ENCODE results near the gene RLN2. TPM values are rescaled to one million over a fixed set of nuclear protein-coding genes. Genes with fewer than 3 reads are reported as not detected.

Gene RLN2
- total RNA-seq = not detected in 2 replicates

GRCh38 chr9:5303840-5304795 lies at the start of gene RLN2:
TSS of gene RLN2 (minus strand) at chr9:5304716. CDS start at chr9:5304580, 136 bp downstream.

GRCh38 chr9:5338992-5339981 lies 34.8 kb upstream of the RLN2 start, which contains the start of gene RLN1:
TSS of gene RLN1 (minus strand) at chr9:5339876. CDS start at chr9:5339746, 130 bp downstream.

Other genes with a start within 250 kb of the RLN2 start
- not detected in 2 replicates for gene INSL6, start 119.1 kb downstream of the RLN2 start, total RNA-seq
- gene INSL4, start 73.3 kb downstream of the RLN2 start, total RNA-seq = not detected in 2 replicates
- gene RLN1, start 35.2 kb upstream of the RLN2 start, total RNA-seq = 0.17 and 0.29 TPM in 2 replicates
- 8.9 and 24.6 TPM in 2 replicates for gene PLGRKT, start 133.2 kb upstream of the RLN2 start, total RNA-seq
- 3.2 and 3.3 TPM in 2 replicates for gene CD274, start 145.8 kb upstream of the RLN2 start, total RNA-seq
- gene PDCD1LG2, start 205.8 kb upstream of the RLN2 start, total RNA-seq = 5.3 and 6.3 TPM in 2 replicates

Data from smooth muscle cell of trachea (primary cell).